Limb (tissue), 2 donors: ENCODE results near the gene ELF1.
"Not testable (repeated sequence)": the region's sequence is repeated elsewhere in the genome, so short reads cannot be mapped to it uniquely, and the experiment has no call there.

Experiments
- DNase-seq, 2 donors: peaks; one replicate each; pipeline ENCODE4 v3.0.0-alpha.2; 2016; ENCODE audit errors: extremely low spot score in 2 of 2

The ELF1 gene

GRCh38 chr13:40895227-40896184 lies 123.6 kb downstream of the ELF1 start:
- DNase-seq = no peak

- not testable (repeated sequence) for DNase-seq
Measured at GRCh38 chr13:40893573-40893972, 125.5 kb downstream of the ELF1 start.

GRCh38 chr13:40886017-40886416 lies 133.1 kb downstream of the ELF1 start:
- DNase-seq = no peak

GRCh38 chr13:40884175-40884574 lies 134.9 kb downstream of the ELF1 start:
- not testable (repeated sequence) for DNase-seq
